Activated CD4-positive, alpha-beta T cell treated with anti-CD3 and anti-CD28 coated beads, Interleukin-2, amount 10 ng/mL, durations not matched to agents 24 days and 14 days (primary cell): Measurements from ENCODE around the gene DNASE2B. TPM values are rescaled to one million over a fixed set of nuclear protein-coding genes. Genes with fewer than 3 reads are reported as not detected.

Source experiments
- DNase-seq: peaks from one replicate; pipeline ENCODE4 v3.0.0; 2022
- H3K27ac Mint-ChIP-seq: one replicate; pipeline ENCODE4 v1.8.0; 2022; ENCODE audit warnings: mild to moderate bottlenecking, mixed read lengths
- H3K27me3 Mint-ChIP-seq: one replicate; pipeline ENCODE4 v1.8.0; 2022; ENCODE audit warnings: mixed read lengths
- H3K36me3 Mint-ChIP-seq: one replicate; pipeline ENCODE4 v1.8.0; 2022; ENCODE audit warnings: low read depth, mild to moderate bottlenecking, mixed read lengths
- H3K4me1 Mint-ChIP-seq: one replicate; pipeline ENCODE4 v1.8.0; 2021; ENCODE audit warnings: mixed read lengths
- H3K4me3 Mint-ChIP-seq: one replicate; pipeline ENCODE4 v1.8.0; 2022; ENCODE audit warnings: mild to moderate bottlenecking, moderate library complexity, mixed read lengths
- H3K9me3 Mint-ChIP-seq: one replicate; pipeline ENCODE4 v1.8.0; 2021; ENCODE audit warnings: mixed read lengths
- intact Hi-C: fragments of 100-400 bp; cut with micrococcal nuclease; formaldehyde crosslinking; loops from one replicate; pipeline ENCODE4 v1.15.1; 2023
- total RNA-seq: library from RNA; stranded (reverse); gene quantifications from 2 replicates; pipeline ENCODE4 v1.2.3, GENCODE V29; 2022

The DNASE2B gene
- total RNA-seq, 1 donor from 2014 or later: not detected

DNA sequence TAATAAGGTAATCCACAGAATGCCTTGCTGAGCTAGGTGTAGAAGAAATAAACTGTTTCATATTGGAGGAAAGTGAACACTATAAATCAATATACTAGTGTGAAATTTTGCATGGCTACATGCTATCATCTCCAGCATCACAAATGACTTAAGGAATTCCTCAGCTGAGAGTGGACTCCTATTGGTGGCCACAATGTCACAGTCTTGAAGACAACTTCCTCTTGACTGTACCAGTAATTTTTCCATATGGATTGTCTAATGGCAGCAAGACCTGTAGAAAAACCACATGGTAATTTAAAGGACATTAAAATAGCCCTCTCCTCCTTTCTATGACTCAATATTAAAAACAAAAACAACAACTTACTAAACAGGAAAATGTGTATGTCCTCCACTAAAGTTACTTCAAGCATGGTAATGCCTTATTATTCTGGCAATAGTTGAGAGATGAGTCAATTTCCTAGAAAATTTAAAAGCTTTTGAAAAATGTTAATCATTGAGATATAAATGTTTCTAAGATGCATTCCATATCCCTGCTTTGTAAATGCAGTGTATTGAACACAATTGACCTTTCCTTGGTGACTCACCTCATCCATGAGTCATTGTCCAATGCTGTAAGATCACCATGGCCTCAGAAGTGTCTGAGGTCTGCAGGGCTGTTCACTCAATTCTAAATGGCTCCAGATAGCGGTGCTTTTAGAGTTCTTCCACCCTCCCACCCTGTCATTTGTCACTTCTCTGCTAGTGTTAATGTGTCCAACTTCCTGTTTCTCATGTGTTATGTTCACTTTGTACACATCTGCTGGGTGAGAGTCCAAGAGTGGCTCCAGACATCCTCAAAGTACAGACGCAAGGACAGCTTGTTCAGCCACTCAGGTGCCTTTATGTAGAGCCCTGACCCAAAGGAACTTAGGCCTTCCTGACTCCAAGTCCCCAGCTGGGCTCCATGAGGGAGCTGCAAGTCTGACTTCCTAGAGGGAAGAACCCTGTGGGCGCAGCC, 32.8 kb upstream of the DNASE2B start:
- no peaks in the 10 kb centered on the region for H3K36me3 Mint-ChIP-seq
- H3K27ac Mint-ChIP-seq: peak overlapping the region; percentile 17
- no peak for DNase-seq
- H3K4me1 Mint-ChIP-seq: peaks cover 7% of the 10 kb centered on the region
- no peak overlapping the region for H3K4me3 Mint-ChIP-seq
- H3K27me3 Mint-ChIP-seq: no peaks in the 10 kb centered on the region
- H3K9me3 Mint-ChIP-seq: peaks cover 7% of the 10 kb centered on the region
- intact Hi-C loops: no loop called here

DNA sequence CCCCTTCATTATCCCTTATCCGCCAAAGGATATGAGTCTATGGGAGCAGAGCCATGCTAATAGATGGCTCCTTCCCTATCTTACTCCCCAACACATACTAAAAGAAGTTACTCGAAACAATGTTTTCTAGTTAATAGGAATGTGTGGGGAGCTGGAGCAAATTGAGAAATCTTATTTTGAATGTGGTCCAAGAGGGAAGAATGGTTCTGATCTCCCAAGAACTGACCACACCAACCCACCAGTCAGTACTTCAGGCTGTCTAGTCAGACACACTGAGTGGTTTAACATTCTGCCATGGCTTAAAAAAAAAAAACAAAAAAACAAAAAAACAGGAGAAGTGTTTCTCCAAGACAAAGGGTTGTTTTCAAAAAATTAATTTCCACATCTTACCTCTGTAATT, 31.5 kb upstream of the DNASE2B start:
- no peaks in the 10 kb centered on the region for H3K27me3 Mint-ChIP-seq
- H3K9me3 Mint-ChIP-seq: peaks cover 7% of the 10 kb centered on the region
- H3K27ac Mint-ChIP-seq: no peak overlapping the region
- peaks cover 7% of the 10 kb centered on the region for H3K4me1 Mint-ChIP-seq
- H3K36me3 Mint-ChIP-seq: no peaks in the 10 kb centered on the region
- intact Hi-C loops: no loop called here
- H3K4me3 Mint-ChIP-seq: no peak overlapping the region
- no peak for DNase-seq

DNA sequence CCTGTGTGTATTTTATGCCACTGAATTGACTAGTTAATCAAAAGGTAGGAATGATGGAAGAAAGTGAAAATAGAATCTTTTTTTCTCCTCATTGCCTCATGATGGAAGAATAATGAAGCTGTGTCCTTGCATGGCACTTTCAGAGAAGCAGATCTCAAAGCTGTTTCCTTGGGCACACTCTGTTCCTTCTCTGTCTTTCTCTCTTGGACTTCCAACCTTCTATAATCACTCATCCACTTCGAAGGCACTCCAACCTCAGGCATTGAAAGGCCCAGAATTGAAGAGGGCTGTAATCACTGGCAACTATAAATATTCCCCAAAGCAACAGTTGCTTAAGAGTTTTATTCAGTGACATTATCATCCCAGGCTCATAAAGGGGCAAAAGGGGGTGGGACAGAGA, 31.1 kb upstream of the DNASE2B start:
- H3K4me1 Mint-ChIP-seq: peaks cover 7% of the 10 kb centered on the region
- H3K27me3 Mint-ChIP-seq: no peaks in the 10 kb centered on the region
- intact Hi-C loops: no loop called here

DNA sequence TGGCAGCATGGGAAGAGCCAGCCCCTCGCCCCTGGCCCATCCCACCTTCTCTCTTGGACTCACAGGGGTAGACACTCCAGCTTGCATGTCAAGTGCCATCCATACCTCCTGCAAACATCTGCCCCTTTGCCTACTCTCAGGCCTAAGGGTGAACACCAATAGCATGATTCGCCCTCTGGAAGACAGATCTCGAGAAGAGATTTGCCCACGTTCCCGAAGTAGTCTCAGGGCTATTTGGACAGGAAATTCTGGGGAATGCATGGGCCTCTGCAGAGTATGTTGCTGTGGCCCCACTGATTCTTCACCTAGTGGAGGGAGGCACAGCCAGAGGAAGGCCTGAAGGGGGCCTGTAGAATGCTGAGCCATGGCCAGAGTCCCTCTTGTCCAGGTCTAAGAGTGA, 29.8 kb upstream of the DNASE2B start:
- no peaks in the 10 kb centered on the region for H3K36me3 Mint-ChIP-seq
- no peak overlapping the region for H3K4me3 Mint-ChIP-seq
- intact Hi-C loops: no loop called here
- H3K27me3 Mint-ChIP-seq: no peaks in the 10 kb centered on the region
- H3K27ac Mint-ChIP-seq: no peak overlapping the region
- DNase-seq: no peak
- peaks cover 17% of the 10 kb centered on the region for H3K9me3 Mint-ChIP-seq
- peaks cover 7% of the 10 kb centered on the region for H3K4me1 Mint-ChIP-seq

More for the DNA sequence above, 31.1 kb upstream of the DNASE2B start:
- Mint-ChIP-seq H3K36me3 (no peaks in the 10 kb centered on the region), H3K4me3 (no peak overlapping the region), H3K27ac (no peak overlapping the region), H3K9me3 (peaks cover 8% of the 10 kb centered on the region)
- DNase-seq: no peak

DNA sequence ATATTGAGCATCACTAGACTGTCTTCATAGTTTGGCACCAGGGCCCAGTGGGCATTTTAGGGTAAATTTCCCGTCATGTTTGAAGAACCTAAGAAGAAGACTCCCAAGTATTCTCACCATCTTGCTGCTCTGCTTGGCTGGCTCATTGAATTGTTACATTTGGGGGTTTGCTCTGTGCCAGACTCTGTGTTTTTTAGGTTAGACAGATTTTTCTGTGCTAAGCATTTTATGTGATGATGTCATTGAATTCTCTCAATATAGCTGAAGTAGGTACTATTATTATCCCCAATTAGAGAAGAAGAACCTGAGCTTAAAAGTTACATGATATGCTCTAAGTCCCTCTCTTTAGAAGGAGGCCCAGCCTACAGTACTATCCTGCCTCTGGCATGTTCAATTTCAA, 28.0 kb upstream of the DNASE2B start:
- DNase-seq: no peak
- Mint-ChIP-seq H3K9me3 (peaks cover 20% of the 10 kb centered on the region), H3K27me3 (no peaks in the 10 kb centered on the region), H3K4me1 (peaks cover 6% of the 10 kb centered on the region), H3K36me3 (no peaks in the 10 kb centered on the region), H3K27ac (no peak overlapping the region), H3K4me3 (no peak overlapping the region)
- intact Hi-C loops: no loop called here

DNA sequence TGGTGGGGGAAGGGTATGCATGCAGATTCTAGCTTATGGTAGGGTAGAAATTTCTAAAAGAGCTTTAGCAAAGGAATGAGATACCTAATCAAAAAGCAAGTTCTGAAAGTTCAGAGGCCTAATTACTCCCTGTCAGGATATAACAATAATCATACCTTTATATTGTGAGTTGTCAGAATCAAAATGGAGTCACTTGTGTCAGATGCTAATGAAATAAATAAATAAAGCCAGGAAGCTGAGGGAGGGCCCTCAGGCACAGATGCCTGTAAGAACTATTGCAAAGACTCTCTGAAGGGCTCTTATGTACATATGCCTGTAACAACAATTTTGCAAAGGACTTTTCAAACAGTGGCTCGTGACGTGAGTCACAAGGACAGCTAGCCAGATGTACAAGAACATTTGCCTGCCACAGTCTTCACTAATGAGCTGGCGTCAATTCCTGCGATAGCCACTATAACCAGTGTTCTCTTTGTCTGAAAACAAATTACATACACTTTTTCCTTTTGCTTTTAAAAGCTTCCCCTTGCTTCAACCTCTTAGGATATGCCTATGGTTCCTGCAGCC, 27.4 kb upstream of the DNASE2B start:
- Mint-ChIP-seq H3K4me3 (no peak overlapping the region), H3K4me1 (peaks cover under 1% of the 10 kb centered on the region), H3K27ac (no peak overlapping the region), H3K36me3 (no peaks in the 10 kb centered on the region), H3K27me3 (no peaks in the 10 kb centered on the region), H3K9me3 (peaks cover 20% of the 10 kb centered on the region)
- intact Hi-C loops: no loop called here
- DNase-seq: no peak

DNA sequence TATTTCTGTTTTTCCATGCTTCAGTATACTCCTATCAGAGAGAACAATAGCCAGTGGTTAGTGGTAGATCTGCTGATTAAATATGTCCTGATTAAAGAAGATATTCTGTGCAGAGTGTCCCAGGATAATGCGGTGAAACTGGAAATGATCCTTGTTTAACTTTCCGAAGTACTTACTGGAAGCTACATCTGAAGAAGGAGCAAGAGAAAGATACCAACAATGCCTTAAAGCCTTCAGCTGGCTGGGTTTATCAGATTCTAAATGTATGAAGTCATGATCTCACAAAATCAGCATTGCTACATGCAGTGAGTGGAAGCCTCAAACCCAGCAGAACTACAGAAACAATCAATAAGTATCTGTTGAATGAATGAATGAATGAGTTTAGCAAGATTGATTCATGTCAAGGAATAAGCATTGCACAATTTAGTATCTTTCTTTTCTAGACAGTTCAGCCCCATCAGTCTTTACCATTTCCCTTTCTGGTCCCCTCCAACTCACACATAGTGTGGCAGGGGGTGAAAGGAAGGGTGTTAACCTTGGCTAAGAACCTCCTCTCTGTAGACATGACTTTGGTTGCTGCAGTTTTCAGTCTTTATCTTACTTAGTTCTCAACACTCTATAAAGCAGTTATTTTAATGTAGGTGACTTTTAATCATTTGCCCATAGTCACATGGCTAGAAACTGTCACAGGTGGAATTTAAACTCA, 24.7 kb upstream of the DNASE2B start:
- H3K27me3 Mint-ChIP-seq: no peaks in the 10 kb centered on the region

DNA sequence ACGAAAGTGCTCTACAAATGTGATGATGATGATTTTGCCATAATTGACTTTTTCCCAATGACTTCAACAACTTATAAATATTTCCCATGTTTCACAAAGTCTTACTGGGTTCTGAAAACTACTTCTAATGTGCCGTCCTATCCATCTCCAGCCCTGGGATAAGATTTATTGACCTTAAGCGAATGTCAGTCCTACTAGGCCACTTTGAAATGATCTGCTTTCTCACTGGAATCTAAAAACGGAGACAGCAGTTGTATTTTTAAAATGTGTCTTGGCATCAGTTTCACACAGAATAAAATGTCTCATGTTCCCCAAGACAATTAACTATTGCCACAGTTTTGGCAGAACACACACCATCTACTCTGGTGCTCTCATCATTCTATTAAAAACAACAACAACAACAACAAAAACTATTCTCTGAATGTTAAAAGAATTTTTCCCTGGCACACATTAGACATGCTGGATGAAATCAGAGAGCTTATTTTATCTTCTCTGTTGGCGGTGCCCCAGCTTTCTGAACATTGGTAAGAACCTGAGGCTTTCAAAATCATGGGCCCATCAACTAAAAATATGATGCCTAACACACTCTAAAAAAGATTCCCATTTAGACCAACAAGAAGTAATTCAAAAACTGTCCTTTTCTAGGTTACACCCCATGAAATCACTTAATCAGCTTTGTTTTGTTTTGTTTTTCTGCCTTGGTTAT, 23.1 kb upstream of the DNASE2B start:
- intact Hi-C loops: no loop called here
- Mint-ChIP-seq H3K27me3 (no peaks in the 10 kb centered on the region), H3K4me3 (no peak overlapping the region), H3K36me3 (no peaks in the 10 kb centered on the region), H3K27ac (no peak overlapping the region), H3K9me3 (peaks cover 12% of the 10 kb centered on the region), H3K4me1 (no peaks in the 10 kb centered on the region)
- DNase-seq: no peak

More for the DNA sequence above, 24.7 kb upstream of the DNASE2B start:
- intact Hi-C loops: no loop called here
- Mint-ChIP-seq H3K4me1 (no peaks in the 10 kb centered on the region), H3K9me3 (peaks cover 12% of the 10 kb centered on the region), H3K4me3 (no peak overlapping the region), H3K36me3 (no peaks in the 10 kb centered on the region), H3K27ac (no peak overlapping the region)
- DNase-seq: no peak

DNA sequence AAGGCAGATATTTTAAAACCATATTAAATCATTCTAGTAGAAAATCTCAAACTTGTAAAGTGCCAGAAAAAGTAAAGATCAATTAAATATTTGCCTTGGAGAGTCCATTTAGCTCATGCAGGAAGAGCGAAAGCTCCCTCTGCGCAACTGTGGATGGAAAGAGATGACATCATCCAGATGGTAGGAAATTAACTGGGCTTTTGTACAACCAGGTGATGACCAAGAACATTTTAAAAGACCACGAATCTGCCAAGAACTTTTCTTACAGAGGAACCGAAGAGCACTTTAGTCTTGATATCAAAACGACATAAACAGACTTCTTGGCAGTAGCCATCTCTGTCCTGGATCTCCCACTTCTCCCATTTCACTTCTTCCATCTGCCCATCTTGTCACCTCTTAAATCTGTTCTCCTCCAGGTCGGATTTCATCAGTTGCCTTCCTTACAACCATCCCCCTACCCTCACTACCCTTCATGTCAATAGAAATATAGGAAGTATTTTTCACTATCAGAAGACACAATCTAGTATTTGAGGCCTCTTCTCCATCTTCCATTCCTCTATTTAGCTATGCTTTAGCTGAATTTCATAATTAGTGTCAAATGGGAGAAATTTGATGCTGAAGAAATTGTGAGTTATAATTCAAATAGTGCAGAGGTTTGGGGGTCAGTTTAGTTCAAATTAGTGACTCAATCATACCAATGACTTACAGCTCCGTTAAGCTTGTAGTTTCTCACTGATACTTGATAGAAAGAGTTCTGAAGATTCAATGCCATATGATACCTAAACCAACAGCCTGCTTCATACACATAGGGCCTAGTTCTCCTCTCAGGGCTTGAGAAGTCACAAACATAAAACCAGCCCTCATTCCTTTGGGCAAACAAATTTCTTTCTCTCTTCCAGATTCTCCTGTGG, 22.0 kb upstream of the DNASE2B start:
- Mint-ChIP-seq H3K27me3 (no peaks in the 10 kb centered on the region), H3K4me3 (no peak overlapping the region), H3K9me3 (peaks cover 12% of the 10 kb centered on the region), H3K27ac (no peak overlapping the region), H3K36me3 (no peaks in the 10 kb centered on the region), H3K4me1 (no peaks in the 10 kb centered on the region)
- DNase-seq: no peak
- intact Hi-C loops: no loop called here

DNA sequence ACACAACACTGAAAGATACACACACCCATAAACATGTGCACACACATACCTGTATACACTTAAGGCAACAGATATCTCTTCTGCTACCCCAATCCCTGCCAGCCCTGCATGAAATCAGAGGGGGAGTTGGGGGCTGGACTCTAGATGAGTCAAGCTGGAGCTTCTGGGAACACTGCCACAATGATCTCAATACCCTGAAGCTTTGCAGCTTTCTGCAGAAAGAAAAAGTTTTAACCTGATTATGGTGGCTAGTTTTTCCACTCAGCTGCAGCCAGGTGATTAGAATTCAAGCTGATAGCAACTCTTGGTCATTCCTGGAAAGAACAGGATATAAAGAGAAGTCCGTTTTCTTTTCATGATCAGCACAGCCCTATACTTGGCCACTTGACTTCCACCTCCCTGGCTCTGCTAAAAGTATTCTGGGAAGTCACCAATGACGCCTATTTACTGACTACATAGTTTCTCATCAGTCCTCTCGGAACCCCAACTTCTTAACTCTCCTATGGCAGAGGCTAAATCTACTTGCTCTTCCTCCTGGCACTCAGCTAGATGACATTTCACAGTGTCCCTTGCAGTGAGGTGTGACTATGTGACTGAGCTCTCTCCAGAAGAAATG, 20.7 kb upstream of the DNASE2B start:
- intact Hi-C loops: no loop called here
- no peaks in the 10 kb centered on the region for H3K27me3 Mint-ChIP-seq
- H3K27ac Mint-ChIP-seq: no peak overlapping the region
- no peaks in the 10 kb centered on the region for H3K4me1 Mint-ChIP-seq
- no peaks in the 10 kb centered on the region for H3K36me3 Mint-ChIP-seq
- peaks cover 8% of the 10 kb centered on the region for H3K9me3 Mint-ChIP-seq
- no peak overlapping the region for H3K4me3 Mint-ChIP-seq
- DNase-seq: no peak

DNA sequence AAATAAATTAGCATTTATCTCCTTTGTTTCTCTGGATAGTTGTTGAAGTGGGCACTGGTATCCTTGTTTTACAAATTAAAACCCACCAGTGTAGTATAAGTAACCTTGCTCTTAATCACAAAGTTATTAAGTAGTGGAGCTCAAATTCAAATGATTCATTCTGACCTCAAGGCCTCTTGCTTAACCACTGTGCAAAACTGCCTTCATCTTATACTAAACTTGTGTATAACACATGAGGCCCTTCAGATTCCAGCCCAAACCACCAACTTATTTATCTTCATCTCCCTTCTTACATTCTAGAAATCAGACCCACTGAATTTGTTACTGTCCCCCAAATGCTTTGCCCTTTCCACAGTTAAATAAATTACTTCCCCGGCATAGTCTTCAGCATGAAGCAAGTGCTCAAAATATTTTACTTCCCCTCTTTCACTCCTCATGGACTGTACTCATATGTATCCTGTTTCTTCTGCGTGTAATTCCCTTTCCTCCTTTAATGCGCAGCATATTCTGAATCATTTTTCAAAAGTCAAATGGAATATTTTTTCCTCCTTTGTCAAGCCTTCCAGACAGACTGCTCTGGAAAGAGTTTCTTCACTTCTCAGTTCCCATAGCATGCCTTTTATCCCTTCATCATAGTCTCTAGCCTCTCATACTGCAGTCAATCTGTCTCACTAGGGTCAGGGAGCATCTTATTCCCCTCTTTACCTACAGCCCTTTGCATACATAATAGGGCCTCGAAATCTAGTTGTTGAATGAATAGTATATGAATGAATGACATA, 19.0 kb upstream of the DNASE2B start:
- intact Hi-C loops: no loop called here
- H3K4me1 Mint-ChIP-seq: no peaks in the 10 kb centered on the region
- no peak for DNase-seq
- no peaks in the 10 kb centered on the region for H3K36me3 Mint-ChIP-seq
- H3K9me3 Mint-ChIP-seq: no peaks in the 10 kb centered on the region
- H3K4me3 Mint-ChIP-seq: no peak overlapping the region
- H3K27me3 Mint-ChIP-seq: no peaks in the 10 kb centered on the region
- no peak overlapping the region for H3K27ac Mint-ChIP-seq

DNA sequence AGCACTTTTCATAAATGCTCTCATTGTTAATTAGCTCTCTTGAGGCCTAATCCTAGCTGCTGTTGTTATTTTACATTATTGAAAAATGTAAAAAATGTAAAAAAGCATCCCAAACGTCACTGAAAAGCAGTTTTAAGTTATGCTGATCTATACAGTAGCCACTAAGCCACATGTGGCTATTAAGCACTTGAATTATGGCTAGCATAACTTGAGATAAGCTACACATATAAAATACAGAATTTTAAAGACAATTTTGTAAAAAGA, 18.4 kb upstream of the DNASE2B start:
- Mint-ChIP-seq H3K27me3 (peaks cover 2% of the 10 kb centered on the region), H3K27ac (no peak overlapping the region), H3K9me3 (no peaks in the 10 kb centered on the region), H3K4me3 (no peak overlapping the region), H3K4me1 (no peaks in the 10 kb centered on the region), H3K36me3 (no peaks in the 10 kb centered on the region)
- intact Hi-C loops: no loop called here
- no peak for DNase-seq
